Stimulated activated CD4-positive, alpha-beta T cell treated with anti-CD3 and anti-CD28 coated beads, Interleukin-4, amount 100 ng/mL, for 1 hour (primary cell): ENCODE data around the gene ATXN10.
"Not testable (repeated sequence)": the region's sequence is repeated elsewhere in the genome, so short reads cannot be mapped to it uniquely, and the experiment has no call there.

Source experiments
- DNase-seq: peaks from one replicate; pipeline ENCODE4 v3.0.0-alpha.2; 2020

ATXN10 gene, protein sequence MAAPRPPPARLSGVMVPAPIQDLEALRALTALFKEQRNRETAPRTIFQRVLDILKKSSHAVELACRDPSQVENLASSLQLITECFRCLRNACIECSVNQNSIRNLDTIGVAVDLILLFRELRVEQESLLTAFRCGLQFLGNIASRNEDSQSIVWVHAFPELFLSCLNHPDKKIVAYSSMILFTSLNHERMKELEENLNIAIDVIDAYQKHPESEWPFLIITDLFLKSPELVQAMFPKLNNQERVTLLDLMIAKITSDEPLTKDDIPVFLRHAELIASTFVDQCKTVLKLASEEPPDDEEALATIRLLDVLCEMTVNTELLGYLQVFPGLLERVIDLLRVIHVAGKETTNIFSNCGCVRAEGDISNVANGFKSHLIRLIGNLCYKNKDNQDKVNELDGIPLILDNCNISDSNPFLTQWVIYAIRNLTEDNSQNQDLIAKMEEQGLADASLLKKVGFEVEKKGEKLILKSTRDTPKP

DNA sequence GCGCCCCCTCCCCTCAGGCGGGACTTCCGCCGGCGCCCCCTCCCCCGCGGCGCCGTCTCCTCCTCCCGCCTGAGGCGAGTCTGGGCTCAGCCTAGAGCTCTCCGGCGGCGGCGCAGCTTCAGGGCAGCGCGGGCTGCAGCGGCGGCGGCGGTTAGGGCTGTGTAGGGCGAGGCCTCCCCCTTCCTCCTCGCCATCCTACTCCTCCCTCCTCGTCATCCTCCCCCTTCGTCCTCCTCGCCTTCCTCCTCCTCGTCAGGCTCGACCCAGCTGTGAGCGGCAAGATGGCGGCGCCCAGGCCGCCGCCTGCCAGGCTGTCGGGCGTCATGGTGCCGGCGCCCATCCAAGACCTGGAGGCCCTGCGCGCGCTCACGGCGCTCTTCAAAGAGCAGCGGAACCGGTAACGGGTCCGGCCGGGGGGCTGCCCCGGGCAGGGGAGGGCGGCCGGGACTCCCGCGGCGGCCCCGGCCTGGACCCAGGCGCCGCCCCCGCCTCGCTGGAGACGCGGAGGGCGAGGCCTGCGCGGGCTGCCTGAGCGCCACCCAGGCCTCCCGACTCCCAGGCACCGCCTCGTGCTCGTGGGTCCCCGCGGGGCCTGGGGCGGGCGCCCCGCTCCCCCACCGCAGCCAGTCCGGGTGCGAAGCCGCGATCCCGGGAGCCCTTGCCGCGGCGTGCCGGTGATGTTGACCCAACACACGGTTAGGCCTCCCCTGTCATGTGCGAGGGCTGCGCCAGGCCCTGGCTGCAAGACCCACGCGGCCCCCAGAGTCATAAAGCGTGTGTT lies at the start of gene ATXN10:
ATXN10 (plus strand) TSS at position 52 of the 781 bp plus-strand sequence; CDS start at position 282, 230 bp downstream.
- DNase-seq = peak; percentile 77

DNA sequence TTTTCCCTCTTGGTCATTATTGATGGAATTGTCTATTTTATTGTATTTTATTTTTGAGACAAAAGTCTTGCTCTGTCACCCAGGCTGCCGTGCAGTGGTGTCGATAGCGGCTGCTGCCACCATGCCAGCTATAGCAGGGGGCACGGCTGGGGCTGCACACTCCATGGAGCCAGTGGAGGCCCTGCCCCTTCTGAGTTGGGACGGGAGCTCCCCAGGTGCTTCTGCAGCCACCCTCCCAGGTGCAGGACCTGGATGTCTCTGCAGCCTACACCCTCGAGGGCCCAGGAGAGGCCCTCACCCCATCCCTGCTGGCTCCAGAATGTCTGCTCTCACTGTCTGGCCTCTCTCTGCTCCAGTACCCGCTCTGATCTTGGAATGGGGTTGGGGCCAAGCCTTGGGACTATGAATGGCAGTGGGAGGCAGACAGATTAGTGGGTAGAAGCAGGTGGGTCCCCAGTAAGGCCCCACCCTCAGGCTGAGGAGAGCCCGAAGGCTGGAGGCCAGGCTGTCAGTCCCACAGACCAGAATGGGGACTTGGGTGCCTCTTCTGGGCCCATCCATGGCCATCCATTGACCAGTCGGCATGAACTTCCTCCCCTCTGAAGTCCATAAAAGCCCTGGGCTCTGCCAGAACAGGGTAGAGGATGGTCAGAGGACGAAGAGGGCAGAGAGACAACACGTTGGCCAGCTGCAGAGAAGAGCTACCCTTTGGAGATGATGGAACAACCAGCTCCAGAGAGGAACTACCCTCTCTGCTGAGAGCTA lies 49.6 kb upstream of the ATXN10 start:
- no peak for DNase-seq

DNA sequence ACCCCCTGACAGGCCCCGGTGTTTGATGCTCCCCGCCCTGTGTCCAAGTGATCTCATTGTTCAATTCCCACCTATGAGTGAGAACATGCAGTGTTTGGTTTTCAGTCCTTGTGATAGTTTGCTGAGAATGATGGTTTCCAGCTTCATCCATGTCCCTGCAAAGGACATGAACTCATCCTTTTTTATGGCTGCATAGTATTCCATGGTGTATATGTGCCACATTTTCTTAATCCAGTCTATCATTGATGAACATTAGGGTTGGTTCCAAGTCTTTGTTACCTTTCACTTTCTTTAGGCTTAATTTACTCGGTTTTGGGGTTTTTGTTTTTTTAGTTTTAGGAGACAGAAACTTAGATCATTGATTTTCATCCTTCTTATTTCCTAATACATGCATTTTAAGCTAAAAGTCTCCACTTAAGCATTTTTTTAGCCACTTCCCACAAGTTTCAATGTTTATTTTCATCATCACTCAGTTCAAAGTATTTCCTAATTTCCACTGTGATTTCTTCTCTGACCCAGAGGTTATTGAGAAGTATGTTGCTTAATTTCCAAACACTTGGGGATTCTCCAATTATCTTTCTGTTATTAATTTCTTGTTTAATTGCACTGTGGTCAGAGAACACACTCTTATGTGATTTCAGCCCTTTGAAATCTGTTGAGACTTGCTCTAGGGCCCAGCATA lies 48.0 kb upstream of the ATXN10 start:
- DNase-seq = not testable (repeated sequence)

DNA sequence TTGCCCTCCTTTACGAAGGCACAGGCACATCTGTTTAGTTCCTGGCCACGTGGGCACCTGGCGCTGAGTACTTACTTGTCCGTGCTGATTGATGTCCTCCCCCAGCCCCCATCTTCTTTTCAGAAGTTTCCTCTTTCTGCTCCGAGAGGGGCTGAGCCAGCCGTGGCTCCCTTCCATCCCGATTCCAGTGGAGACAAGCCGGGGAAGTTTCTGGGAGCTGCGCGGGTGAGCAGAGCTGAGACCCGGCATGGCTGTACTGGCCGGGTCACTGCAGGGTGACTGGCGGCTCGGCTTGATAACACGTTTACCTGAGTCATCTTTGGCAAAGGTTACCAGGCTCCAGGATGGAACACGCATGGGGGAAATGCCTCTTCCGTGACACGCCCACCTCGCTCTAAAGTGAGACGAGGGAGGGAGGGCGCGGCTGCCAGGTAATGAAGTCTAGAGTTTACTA lies 45.4 kb upstream of the ATXN10 start:
- DNase-seq = no peak

DNA sequence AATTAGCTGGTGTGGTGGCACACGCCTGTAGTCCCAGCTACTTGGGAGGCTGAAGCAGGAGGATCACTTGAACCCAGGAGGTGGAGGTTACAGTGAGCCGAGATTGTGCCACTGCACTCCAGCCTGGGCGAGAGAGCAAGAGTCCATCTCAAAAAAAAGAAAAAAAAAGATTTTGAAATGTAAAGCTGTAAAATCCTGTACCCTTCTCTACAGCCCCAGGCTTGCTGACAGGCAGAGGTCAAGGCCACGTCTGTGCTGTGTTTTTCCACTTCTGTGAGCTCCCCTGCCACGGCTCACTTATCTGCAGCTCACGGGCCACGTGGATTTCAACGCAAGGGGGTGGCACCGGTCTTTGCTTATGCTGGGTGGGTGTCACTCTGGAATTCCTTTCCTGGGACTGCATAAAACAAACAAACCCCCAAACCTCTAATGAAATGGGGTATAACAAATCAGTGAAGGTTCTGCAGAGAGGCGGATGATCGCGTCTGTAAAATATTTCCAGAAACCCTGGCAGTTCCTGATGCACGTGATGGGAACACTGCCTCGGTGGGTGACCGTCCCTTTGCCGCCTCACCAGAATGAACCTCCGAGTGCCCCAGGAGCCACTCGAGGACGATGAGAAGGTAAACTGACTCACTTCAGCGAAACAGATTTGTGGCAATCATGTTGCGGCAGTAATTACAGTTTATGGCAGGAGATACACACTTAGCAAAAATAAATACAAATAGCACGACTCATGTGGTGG lies 44.0 kb upstream of the ATXN10 start:
- DNase-seq = no peak

DNA sequence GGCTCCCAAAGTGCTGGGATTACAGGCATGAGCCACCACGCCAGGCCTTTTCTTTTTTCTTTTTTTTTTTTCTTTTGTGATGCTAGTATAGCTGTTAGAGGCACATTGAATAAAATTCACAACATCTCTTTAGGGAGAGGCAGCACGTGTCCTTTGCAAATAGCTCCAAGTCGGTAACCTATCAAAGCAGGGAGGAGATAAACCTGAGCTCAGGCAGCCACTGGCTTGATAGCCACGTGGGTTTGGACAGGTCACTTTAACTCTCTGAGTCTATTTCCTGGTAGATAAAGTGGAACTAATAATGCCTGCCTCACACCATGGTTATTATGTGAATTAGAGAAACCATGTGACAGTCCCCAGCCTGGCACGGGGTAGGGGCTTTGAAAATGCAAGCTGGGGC lies 43.1 kb upstream of the ATXN10 start:
- DNase-seq = no peak

DNA sequence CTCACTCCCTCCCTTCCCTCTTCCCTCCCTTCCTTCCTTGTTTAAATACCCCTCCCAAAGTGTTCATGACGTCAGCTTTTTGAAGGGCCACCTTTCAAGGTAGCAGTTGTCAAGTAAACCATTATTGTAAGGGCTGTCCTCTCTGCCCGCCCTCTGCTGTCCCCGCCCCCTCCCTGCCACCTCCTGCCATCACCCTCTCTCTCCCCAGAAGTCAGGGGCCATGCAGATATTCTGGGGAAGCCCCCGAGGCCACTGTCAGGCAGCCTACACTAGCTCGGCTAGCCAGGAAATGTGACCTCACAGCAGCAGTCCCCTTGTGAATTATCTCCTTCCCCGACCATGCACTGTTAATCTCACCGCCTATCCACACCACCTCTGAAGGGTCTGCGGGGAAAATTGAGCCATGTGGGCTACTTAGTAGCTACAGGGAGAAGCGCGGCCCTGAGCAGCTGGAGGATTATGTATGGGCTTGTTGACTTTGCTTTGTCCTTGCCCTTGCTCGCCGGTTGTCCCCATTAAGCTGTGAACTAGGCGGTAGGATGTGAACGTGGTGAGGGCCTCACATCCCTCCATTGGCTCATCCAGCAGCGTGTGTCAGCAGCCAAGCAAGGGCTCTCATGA lies 42.1 kb upstream of the ATXN10 start:
- no peak for DNase-seq

DNA sequence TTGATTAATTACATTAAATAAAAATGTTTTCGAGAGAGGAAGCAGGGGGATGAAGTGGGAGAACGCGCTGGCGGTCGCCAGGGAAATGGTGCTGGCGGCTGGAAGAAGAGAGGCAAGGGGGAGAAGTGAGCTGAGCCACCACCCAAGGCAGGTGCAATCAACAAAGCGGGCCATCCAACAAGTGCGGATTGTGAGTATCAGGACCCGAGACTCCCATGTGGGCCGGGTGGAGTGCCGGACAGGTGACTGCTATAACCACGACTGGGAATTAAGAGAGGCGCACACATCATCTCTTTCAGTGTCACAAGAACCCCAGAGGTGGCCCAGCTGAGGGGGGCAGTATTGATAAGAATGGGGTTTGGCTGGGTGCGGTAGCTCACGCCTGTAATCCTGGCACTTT lies 41.2 kb upstream of the ATXN10 start:
- no peak for DNase-seq

DNA sequence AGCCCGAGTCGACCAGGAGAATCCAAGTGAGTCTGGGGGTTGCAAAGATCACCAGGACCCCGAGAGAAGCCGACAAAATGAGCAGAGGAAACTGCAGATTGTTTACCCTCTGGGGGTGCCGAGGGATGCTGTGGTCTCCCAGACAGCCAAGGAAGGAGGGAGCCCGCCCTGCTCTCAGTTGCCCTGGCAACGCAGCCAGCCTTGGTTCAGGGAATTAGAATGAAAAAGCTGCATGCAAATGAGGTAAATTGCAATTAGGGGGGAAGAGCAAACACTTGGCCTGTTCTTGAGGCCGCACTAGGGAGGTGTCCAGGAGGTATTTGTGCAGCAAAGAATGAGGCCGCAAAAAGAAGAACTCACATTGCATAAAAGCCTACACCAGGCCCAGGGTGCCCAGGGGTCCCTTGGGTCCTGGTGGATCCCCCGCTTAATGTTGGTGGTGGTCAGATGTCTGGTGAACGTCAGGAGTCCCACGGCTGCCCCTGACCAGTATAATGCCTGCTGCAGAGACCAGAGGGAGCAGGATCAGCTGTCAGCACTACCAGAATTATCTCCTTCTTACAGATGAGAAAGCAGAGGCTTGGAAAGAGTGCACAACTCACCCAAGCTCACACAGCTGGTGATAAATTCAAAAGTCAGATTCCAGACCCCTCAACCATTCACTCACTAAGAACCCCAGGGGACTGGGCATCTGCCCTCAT lies 40.3 kb upstream of the ATXN10 start:
- no peak for DNase-seq

DNA sequence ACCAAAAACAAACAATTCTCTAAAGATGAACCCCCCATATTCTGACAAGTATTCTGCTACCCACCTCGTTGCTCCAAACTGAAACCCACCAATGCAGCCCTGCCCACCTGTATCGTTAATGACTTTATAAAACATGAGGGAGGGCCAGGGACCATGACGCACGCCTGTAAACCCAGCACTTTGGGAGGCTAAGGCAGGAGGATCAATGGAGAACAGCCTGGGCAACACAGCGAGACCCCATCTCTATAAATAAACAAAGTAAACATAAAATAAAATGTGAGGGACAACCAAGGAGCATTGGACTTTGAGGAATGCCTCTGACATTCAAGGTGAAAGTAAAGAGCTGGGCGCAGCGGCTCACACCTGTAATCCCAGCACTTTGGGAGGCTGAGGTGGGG lies 39.8 kb upstream of the ATXN10 start:
- DNase-seq = no peak

DNA sequence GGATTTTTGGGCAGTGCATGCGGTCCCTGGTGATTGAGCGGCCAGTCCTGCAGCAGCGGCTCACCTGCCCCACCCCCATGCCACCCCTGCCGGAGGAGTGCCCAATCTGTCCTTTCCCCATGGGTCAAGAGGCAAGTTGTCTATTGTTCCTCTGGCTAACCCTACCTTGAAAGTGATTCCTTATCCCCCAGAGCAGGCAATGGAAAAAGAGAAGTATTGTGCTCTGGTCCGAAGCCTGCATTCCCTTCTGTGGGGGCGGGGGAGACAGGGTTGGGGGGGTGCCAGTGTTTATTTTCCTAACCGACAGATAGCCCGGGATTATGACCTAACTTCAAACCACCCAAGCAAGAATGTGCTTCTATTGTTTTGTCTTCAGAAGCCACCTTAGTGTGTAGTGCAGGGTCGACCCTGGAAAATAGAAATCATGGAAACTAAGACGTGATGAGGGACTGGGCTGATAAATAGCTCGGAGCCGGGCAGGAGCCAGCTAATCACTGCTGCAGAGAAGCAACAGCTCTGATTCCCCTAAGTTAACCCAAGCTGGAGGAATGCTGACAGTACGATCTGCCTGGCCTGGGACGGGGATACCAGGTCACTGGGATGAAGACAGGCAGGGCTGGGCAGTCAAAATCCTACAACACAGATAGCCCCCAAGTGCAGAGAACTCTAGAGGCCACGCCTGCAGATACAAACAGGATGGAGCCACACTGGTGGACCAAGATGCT lies 38.7 kb upstream of the ATXN10 start:
- no peak for DNase-seq

DNA sequence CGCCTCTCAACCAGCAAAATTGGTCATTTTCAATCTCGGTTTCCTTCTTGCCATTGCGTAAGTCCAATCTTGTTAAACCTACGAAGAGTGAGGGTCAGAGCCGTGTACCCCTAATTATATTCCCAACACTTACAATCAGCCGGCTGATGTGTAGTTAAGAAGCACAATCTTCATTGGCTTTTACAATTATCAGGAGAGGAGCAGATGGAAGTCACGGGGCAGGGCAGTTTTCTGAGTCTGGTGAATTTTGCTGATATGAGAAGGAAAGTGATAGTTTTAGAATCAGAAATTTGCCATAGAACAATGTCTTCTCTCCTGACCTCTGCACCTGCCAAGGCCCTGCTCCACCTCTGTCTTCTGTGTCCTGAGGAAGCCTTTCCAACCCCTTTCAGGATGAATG lies 35.0 kb upstream of the ATXN10 start:
- DNase-seq = no peak

DNA sequence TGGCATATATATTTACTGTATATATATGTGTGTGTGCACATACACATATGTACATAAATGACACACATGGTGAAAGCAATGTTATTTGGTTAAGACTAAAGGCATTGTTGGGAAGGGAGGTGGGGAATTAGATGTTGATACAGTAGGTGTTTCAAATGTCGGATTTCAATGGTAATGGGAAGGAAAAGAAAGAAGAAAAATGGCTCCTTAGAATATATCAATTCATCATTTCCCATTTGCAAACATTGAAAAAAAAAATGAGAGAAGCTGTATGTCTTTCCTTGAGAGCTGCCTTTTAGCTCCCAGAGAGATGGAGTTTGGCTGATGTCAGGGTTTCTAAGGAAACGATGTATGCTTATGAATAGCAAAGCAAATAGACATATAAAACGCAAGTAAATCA lies 33.4 kb upstream of the ATXN10 start:
- no peak for DNase-seq

DNA sequence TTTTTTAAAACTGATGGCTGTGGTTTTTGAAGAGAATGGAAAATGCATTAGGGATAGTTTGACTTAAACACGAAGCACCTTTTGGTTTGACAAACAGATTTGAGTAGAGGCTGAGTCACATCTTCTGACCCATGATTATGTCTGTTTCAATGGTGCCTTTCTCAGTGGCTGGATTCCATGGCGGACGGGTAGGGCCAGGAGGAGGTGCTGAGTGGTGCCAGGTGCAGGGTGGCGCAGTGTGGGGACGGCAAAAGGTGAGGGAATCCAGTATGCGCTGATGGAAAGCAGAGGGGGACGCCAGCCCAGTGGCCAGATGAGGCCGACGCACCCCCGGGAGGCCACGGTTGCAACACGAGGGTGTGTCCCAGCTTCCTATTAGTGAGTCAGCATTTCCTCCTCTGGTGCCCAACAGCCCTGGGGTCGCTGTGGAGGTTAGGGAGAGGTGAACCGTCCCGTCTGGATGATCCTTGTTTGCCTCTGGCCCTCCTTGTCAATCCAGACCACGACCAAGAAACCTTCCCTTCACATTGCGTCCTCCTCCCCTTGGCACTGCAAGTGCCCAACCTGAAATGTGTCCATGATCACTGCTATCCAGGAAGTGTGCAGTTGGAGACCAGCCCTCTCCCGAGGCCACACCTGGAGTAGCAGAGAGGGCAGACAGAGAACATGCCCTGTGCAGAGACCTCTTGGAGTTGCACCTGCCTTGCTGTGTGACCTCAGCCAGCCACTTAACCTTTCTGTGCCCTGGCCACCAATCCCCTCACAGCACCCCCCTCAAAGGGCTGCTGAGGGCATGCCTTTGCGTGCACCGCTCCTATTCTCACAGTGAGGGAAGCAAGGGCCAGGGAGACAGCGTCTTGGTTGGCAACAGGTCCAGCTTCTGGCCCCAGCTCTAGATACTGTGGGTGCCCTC lies 32.5 kb upstream of the ATXN10 start:
- DNase-seq = no peak

DNA sequence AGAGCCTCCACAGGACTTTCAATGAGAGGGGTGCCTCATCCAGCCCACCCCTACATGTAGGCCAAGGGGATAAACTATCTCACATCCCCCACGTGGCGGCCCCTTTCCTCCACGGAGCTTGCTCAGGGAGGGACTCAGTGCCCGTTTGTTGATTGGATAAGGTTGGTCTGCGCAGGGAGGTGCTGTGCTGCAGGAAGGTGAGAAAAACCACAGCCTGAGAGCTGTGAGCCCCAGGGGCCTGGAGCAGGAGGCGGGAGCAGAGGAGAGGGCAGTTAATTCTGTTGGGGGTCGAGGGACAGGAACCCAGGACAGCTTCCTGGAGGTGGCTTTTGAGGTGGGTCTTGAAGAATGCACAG lies 31.9 kb upstream of the ATXN10 start:
- DNase-seq = no peak

DNA sequence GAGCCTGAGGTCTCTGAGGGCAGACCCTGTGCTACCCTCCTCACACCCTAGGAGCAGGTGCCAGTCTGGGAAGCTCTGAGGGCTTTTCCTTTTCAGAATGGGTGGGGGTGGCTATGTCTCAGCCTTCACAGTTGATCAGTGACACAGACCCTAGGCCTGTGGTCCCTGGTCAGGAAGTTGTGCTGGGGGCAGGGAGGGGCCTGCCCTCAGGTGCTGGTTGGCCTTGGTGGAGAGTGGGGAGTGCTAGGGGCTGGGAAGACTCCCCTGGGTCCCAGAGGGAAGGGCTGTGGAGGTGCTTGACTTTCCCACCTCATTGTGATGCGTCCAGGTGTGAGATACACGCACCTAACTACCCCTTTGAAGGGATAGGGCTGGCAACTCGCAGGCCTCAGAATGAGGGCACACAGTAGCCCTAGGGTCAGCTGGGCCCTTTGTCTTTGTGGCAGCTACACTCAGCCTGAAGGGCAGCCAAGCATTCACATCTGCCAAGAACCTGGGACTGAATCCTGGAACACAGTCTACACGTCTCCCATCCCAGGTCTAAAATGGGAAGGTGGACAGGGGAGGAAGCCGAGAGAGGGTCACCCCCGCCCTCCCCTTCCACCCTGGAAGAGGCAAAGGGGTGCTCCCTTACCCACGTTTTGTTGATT lies 31.2 kb upstream of the ATXN10 start:
- no peak for DNase-seq

DNA sequence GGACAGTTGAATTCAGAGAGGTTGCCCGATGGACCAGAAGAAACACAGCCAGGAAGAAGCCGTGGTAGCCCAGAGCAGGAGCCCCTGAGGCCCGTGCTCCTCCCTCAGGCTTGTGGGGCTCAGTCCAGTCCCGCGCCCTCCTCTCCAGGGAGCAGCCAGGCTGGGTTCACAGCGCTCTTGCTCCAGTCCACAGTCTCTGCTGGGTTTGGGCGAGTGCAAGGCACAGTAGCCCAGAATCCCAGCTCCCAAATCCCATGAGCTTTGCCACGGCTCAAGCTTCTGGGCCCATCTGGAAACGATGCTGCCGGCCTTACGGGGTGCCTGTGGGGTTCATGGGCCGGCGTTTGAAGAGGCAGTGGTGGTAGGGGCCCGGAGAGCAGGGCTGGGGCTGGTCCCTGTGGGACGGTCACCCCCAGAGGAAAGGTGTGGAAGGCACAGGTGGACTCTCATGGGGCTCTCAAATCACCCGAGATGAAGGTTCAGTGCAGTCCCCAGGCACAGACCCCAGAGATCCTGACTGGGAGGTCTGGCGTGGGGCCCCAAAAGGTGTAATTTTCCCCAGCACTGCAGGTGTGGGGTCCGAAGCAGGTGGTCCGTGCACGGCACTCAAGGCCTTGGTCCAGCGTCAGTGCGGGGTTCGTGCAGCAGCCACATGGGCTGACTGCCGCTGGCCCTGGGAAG lies 30.6 kb upstream of the ATXN10 start:
- DNase-seq = no peak

DNA sequence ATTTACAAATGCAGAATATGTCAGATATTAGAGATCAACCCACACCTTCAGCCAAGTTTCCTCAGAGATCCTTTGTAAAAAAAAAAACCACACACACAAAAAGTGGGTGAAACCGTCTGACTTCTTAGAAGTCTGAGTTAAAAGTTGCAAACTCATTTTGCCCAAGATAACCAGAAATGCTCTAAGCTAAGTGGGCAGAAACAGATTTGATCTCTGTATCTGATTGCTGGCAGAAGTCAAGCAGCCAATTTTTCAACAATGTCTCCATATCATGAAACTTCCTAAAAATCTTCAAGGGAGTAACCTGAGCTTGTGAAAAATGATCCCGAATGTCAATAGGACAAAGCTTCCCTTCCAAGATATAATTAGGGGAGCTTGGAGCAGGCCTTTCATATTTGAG lies 28.6 kb upstream of the ATXN10 start:
- DNase-seq = no peak
